ENCODE measurements around the gene GARNL3. TPM values are rescaled to one million over a fixed set of nuclear protein-coding genes. Genes with fewer than 3 reads are reported as not detected.

GARNL3 gene
- 5.3 and 6.4 TPM in 2 replicates for total RNA-seq (2014; rRNA removed; shearing (Covaris generic))
- 2.3 and 9.9 TPM in 2 replicates for polyA plus RNA-seq (2015; cell fraction: cytosol; rRNA removed)
- polyA plus RNA-seq (2015; cell fraction: nucleus; rRNA removed) = 40.5 and 50.1 TPM in 2 replicates

DNA sequence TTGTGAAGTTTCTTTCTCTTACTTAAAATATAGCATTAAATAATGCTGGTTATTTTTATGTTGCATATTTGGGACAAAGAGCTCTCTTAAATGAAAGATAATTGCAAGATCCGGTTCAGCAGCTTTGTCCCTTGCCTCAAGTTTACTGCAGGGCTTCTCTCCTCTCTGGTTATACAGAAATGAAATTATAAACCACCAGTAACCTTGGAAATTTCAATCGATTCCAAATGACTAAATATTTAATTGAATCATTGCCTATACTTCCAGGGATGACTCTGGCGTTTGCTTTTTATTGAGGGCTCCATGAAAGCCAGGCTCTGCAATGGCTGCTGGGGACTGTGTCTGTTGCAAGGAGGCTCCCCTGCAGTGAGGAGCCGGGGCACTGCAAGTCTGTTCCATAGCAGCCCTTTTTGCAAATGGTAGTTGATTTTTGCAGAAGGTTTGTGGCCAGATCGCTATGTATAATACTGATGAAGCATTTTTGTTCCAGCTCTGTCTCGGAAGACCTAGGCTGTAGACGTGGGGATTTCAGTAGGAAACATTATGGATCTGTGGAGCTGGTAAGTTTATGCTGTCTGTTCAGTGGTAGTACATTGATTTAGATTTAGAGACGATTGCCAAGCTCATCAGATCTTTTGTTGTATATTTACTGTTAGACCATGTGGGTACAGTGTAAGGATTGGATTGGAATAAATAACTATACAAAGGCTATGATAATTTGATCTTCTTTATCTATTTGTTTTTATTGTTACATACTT is at the start of gene GARNL3:
GARNL3 (plus strand) TSS at position 313 of the 758 bp plus-strand sequence; CDS start at position 417, 104 bp downstream.
- peak; percentile 25 for DNase-seq (ENCODE audit: low read depth, low spot score)
- in situ Hi-C loops (cut with HindIII; ENCODE audit: low pct_unique_long_range_greater_than_20kb, low sequenced_read_pairs) = no loop called here

DNA sequence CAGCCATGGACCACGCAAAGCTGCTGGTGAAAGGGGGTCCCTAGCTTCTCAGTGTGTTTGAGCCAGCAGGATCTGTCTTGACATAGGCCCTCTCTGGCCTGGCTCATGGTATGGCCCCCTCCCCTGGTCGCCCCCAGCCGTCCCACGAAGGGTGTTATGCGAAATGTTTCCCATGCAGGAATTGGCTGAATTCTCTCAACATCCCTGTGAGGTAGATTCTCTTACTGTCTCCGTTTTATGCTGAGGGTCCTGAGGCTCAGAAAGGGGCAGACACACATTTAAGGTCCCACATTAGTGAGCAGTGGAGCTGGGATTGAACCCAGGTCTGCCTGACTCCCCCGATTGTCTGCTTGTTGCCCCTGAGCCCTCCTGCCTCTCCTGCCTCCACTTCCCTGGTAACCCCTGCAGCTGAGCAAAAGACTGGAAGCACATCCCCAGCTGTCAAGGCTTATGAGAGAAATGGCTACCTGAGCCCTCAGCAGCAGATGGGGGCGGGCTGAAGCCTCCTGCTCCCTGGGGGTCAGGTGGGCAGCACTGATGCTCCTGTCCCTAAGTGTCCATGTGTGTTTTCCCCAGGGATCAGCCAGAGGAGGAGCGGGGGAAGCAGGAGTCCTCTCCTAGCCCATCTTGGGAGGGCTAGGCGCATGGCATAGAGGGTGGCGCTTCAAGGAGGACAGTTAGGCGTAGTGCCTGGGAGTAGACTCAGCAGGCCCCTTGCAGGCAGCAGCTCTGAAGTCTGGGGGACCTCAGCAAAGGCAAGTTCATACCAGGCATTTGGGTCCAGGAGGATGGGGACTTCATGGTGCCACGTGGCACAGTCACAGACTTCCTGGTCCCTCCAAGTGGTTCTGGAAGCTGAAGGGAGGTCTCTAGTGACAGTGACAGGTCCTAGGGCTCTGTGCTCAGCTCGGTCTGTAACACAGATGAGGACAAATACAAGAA is 49.0 kb upstream of the GARNL3 start:
- DNase-seq (ENCODE audit: low read depth, low spot score) = no peak
- in situ Hi-C loops (cut with HindIII; ENCODE audit: low pct_unique_long_range_greater_than_20kb, low sequenced_read_pairs) = no loop called here

GRCh38 chr9:127216210-127216887 is 48.2 kb upstream of the GARNL3 start:
- in situ Hi-C loops (cut with HindIII; ENCODE audit: low pct_unique_long_range_greater_than_20kb, low sequenced_read_pairs) = no loop called here
- no peak for DNase-seq (ENCODE audit: low read depth, low spot score)

- in situ Hi-C loops (cut with HindIII; ENCODE audit: low pct_unique_long_range_greater_than_20kb, low sequenced_read_pairs) = no loop called here
- DNase-seq (ENCODE audit: low read depth, low spot score) = no peak
These were observed 47.7 kb upstream of the GARNL3 start for GRCh38 chr9:127216888-127217217.

- in situ Hi-C loops (cut with HindIII; ENCODE audit: low pct_unique_long_range_greater_than_20kb, low sequenced_read_pairs) = no loop called here
- DNase-seq (ENCODE audit: low read depth, low spot score) = no peak
These were observed 45.8 kb upstream of the GARNL3 start for GRCh38 chr9:127218818-127219217.

DNA sequence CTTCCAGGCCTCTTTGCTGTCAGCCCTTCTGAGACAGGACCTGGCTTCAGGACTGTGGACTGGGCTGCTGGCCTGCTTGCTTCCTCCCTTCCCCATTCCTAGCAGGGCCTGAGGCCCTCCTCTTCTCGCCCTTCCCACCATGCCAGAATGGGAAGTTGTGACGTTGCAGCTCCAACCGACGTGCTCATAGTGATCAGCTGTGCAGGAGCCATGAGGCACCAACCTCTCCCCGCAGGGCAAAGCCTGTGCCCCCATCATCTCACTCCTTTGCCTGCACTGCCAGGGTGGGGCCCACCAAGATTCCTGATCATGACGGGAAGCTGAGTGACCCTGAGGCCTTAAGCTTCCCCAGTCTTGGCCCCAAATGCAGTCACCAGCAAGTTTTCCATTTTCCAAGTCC is 45.1 kb upstream of the GARNL3 start:
- in situ Hi-C loops (cut with HindIII; ENCODE audit: low pct_unique_long_range_greater_than_20kb, low sequenced_read_pairs) = no loop called here
- no peak for DNase-seq (ENCODE audit: low read depth, low spot score)

DNA sequence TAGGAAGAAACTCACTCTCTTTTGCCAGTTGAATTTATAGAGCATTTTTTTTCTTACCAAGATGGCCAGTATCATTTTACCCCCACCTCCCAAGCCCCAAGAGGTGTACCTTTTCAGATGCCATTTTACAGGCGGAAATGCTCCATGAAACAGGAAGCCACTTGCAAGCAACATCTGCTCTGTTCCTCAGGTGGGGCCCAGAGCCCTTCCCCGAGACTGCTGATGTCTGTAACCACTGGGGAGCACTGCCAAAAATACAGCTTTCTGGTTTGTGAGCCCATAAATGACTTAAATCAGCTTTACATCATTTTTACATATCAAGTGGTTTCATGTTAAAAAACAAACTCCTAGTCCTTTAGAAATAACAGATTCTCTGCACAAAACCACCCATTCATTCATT is 42.9 kb upstream of the GARNL3 start:
- in situ Hi-C loops (cut with HindIII; ENCODE audit: low pct_unique_long_range_greater_than_20kb, low sequenced_read_pairs) = no loop called here
- no peak for DNase-seq (ENCODE audit: low read depth, low spot score)

DNA sequence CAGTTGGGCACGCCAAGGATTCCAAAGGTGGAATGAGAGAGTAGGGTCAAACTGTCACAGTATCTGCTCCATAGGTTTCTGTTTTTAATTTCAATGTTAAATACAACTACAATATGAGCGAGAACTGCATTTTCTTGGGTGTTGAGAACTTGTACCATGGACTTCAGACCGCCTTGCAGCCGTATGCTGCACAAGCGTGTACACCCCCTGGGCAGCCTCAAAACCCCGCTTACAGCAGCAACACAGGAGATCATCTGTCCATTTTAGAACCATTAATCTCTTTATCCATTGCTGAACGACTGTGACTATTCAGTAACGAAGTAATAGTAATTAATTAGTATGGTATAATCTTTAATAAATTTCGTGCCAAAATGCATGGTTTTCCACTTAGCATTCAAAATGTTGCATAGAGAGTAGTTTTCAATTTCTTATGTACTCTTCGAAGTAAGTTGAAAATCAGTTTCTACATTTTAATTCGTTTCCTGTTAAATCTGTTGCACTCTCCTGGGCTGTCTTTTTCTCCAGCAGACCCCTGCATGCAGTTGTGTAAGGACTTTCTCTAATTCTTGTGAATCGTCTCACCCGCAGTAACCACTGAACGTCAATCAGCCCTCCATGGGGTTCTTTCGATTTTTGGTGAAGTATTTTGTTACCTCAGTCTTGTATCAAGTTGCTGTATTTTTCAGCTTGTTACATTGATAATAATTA is 42.0 kb upstream of the GARNL3 start:
- no peak for DNase-seq (ENCODE audit: low read depth, low spot score)
- in situ Hi-C loops (cut with HindIII; ENCODE audit: low pct_unique_long_range_greater_than_20kb, low sequenced_read_pairs) = no loop called here

- in situ Hi-C loops (cut with HindIII; ENCODE audit: low pct_unique_long_range_greater_than_20kb, low sequenced_read_pairs) = no loop called here
- DNase-seq (ENCODE audit: low read depth, low spot score) = no peak
These were observed 41.3 kb upstream of the GARNL3 start for GRCh38 chr9:127223266-127223665.

- in situ Hi-C loops (cut with HindIII; ENCODE audit: low pct_unique_long_range_greater_than_20kb, low sequenced_read_pairs) = no loop called here
- DNase-seq (ENCODE audit: low read depth, low spot score) = peak; percentile 16
These were observed 40.8 kb upstream of the GARNL3 start for GRCh38 chr9:127223810-127224177.

GRCh38 chr9:127224178-127224882 is 40.2 kb upstream of the GARNL3 start:
- DNase-seq (ENCODE audit: low read depth, low spot score) = peak; percentile 91
- in situ Hi-C loops (cut with HindIII; ENCODE audit: low pct_unique_long_range_greater_than_20kb, low sequenced_read_pairs) = no loop called here

DNA sequence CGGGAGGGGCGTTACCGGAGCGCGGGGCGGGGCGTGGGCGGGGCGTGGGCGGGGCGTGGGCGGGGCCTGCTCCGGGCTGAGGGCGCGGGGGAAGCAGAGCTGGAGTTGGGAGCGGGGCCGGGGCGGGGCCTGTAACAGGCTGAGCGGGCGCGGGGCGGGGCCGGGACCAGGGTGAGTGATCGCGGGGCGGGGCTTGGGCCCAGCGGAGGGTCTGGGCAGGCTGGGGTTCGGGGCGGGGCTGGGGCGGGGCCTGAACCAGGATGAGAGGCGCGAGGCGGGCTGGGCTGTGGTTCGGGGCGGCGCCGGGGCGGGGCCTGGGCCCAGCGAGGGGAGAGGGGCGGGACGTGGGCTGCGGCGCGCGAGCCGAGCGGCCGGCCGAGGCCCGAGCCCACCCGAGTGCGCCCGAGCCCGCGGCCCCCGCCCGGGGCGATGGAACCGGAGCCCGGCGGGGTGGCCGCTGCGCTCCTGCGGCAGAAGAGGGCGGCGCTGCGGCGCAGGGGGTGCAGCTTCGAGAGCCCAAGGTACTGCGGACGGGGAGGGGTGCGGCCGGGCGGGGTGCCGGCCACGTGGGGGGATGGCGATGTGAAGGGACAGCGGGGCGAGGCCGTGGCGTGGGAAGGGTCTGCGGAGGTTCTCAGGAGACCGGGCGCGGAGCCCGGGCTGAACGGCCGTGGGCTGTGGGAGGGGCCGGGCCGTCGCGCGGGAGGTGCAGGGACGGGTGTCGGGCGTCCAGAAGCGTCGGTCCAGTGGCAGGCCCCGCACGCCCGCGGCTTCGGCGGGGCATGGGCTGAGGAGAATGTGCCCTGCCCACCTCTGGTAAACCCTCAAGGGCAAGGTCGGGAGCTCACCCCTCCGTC is 39.5 kb upstream of the GARNL3 start:
- peak; percentile 90 for DNase-seq (ENCODE audit: low read depth, low spot score)
- in situ Hi-C loops (cut with HindIII; ENCODE audit: low pct_unique_long_range_greater_than_20kb, low sequenced_read_pairs) = no loop called here

- in situ Hi-C loops (cut with HindIII; ENCODE audit: low pct_unique_long_range_greater_than_20kb, low sequenced_read_pairs) = no loop called here
- DNase-seq (ENCODE audit: low read depth, low spot score) = no peak
These were observed 38.6 kb upstream of the GARNL3 start for GRCh38 chr9:127225801-127226625.

GRCh38 chr9:127229691-127230417 is 34.7 kb upstream of the GARNL3 start:
- no peak for DNase-seq (ENCODE audit: low read depth, low spot score)
- in situ Hi-C loops (cut with HindIII; ENCODE audit: low pct_unique_long_range_greater_than_20kb, low sequenced_read_pairs) = no loop called here

- in situ Hi-C loops (cut with HindIII; ENCODE audit: low pct_unique_long_range_greater_than_20kb, low sequenced_read_pairs) = no loop called here
These were observed 32.9 kb upstream of the GARNL3 start for GRCh38 chr9:127231666-127232065.

More at GRCh38 chr9:127231666-127232065, 32.9 kb upstream of the GARNL3 start:
- DNase-seq (ENCODE audit: low read depth, low spot score) = no peak

Data from SK-MEL-5 (cell line).